GM21619 (cell line): Measurements from ENCODE around the gene MTUS2.
"Not testable (repeated sequence)": the region's sequence is repeated elsewhere in the genome, so short reads cannot be mapped to it uniquely, and the experiment has no call there.

ENCODE experiments used
- ATAC-seq: cut with Tn5 transposase; IDR thresholded peaks from one replicate; pipeline ENCODE4 v1.9.1; 2021; ENCODE audit not compliant: unreplicated experiment

MTUS2 gene

DNA sequence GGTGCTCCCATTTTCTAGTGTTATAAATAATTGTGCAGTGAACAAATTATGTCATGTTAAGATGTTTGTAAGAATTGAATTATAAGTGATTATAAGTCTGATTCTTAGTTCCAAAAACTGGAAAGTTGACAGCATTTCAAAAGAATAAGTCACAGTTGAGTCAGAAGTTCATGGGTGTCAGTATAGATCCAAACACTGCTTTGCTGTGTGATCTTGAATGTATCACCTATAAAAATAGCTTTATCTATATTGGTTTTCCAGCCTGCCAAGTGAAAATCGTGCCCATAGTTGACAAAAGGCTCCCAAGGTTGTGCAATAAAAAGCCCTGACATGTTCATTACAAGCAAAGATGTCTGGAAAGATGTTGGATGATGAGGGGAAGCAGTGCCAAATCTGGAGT, 336.0 kb downstream of the MTUS2 start:
- ATAC-seq = no peak

GRCh38 chr13:29159871-29160270, 339.7 kb downstream of the MTUS2 start:
- ATAC-seq = no peak

GRCh38 chr13:29160862-29161261, 340.7 kb downstream of the MTUS2 start:
- ATAC-seq = no peak

GRCh38 chr13:29161676-29162075, 341.5 kb downstream of the MTUS2 start:
- no peak for ATAC-seq

GRCh38 chr13:29162638-29163235, 342.6 kb downstream of the MTUS2 start:
- no peak for ATAC-seq

- ATAC-seq = no peak
These were observed 344.0 kb downstream of the MTUS2 start for GRCh38 chr13:29164116-29164515.

GRCh38 chr13:29165216-29165615, 345.1 kb downstream of the MTUS2 start:
- ATAC-seq = no peak

GRCh38 chr13:29165840-29166239, 345.7 kb downstream of the MTUS2 start:
- no peak for ATAC-seq

DNA sequence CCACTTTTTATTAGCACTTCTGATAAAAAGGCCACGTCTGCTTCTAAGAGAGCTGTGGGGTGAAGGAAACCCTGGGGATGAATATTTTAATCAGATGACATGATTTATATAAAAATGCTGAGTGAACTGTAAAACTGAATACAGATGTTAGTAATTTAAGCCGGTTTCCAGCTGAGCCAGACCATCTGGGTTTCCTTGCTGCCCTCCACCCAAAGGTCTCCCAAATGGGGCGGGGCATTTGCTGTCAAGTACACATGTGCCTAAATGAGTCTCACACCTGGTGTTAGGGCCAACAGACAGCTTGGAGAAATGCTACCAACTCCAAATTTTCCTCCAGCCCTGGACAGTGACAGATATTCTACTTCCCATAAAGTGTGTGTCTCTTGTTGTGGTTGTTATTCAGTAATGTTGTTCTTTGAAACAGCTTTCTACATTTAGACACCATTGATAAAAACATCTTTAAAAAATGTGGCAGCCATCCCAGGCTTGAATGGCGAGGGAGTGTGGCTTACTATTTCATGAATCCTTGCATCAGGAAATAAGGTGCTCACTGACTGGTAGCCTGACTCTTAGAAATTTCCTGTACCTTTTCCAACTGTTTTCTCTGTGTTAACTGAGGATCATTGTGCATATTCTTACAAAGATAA, 350.4 kb downstream of the MTUS2 start:
- ATAC-seq = no peak

DNA sequence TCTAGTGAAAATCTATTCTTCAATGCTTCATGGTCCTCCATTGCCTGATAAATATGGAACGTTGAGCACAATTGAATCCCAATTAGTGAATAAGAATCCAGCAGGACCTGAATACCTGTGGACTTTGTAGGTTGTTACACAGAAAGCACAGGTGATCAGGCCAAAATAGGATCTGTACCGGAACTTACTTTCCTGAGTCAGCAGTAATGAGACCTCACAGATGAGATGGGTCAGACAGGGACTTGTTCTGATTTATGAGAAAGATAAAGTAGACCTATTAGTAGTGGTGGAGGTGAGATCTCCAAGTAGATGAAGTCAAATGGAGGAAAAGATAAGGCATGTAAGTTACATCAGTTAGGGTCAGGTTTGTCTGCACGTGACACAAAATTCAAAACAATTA, 351.1 kb downstream of the MTUS2 start:
- no peak for ATAC-seq

- no peak for ATAC-seq
These were observed 354.0 kb downstream of the MTUS2 start for GRCh38 chr13:29174093-29174492.

GRCh38 chr13:29175250-29175873, 355.2 kb downstream of the MTUS2 start:
- ATAC-seq = no peak

DNA sequence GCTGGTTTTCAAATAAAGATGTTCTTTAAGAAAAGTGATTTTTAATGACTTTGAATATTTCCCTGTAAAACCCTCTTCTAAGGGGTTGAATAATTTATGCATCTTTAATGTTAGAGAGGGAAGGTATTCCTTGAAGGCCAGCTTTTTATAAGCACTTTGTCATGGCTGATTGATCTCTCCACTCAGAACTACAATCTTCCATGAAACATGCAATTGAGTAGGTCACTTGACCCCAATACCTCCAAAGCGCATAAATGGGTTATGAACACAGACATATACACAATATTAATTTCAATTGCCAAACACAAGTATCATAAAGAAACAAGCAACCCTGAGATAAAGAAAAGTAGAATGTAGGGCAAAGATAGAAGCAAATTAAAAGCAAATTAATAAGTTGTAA, 359.9 kb downstream of the MTUS2 start:
- no peak for ATAC-seq

GRCh38 chr13:29182216-29182615, 362.1 kb downstream of the MTUS2 start:
- no peak for ATAC-seq

DNA sequence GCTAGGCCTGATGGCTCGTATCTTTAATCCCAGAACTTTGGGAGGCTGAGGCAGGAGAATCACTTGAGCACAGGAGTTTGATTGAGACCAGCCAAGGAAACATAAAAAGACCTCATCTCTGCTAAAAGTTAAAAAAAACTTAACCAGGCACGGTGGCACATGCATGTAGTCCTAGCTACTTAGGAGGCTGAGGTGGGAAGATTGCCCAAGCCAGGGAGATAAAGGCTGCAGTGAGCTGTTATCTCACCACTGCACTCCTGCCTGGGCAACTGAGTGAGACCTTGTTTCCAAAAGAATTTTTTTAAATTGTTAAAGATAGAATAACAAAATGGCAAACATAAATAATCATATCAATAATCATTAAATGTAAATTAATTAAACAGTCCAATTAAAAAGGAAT, 365.8 kb downstream of the MTUS2 start:
- no peak for ATAC-seq

GRCh38 chr13:29187584-29187983, 367.4 kb downstream of the MTUS2 start:
- no peak for ATAC-seq

- no peak for ATAC-seq
These were observed 370.2 kb downstream of the MTUS2 start for GRCh38 chr13:29190298-29190697.

GRCh38 chr13:29193083-29193482, 372.9 kb downstream of the MTUS2 start:
- no peak for ATAC-seq

DNA sequence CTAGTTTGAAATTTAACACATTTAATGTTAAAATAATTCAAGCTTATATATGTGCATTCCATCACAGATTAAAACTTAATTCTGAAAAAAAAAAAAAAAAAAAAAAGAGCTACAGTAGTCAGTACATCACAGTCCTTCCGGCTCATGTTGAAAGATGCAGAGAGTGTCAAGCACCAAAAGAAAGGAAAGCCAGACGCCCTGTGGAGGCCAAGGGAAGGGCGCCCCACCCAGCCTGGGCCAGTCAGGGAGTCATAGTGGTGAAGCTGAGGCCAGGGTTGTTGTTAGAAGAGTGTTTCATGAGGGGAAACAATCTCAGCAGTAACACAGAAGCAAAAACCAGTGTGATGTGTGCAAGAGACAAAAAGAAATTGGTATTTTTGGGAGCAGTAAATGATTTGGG, 375.3 kb downstream of the MTUS2 start:
- no peak for ATAC-seq

- peak; percentile 81 for ATAC-seq
These were observed 376.4 kb downstream of the MTUS2 start for GRCh38 chr13:29196409-29197074.

DNA sequence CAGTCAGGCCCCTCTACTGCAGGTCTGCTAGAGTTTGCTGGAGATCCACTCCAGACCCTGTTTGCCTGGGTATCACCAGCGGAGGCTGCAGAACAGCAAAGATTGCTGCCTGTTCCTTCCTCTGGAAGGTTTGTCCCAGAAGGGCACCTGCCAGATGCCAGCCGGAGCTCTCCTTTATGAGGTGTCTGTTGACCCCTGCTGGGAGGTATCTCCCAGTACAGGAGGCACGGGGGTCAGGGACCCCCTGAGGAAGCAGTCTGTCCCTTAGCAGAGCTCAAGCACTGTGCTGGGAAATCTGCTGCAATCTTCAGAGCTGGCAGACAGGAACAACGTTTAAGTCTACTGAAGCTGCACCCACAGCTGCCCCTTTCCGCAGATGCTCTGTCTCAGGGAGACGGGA, 382.6 kb downstream of the MTUS2 start:
- not testable (repeated sequence) for ATAC-seq

DNA sequence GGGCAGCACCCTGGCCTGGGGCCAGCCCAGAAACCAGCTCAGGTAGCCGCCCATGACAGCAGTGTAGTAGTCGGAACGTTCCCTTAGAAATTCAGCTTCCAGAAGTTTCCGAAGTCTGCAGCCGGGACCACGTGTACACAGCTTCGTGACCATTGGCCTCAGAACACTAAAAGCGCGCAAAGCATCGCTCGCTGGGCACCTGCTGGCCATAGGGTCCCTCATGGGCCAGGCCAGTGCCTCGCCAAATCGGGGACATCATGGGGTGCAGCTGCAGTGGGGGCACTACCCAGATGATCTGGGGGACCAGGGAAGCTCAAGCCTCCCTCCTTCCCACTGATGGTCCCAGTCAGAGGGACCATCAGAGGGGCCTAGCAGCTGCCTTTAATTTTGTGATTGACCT, 384.5 kb downstream of the MTUS2 start:
- ATAC-seq = no peak
